ENCODE results near the gene AIF1. TPM values are rescaled to one million over a fixed set of nuclear protein-coding genes. Genes with fewer than 3 reads are reported as not detected.
"Not testable (repeated sequence)": the region's sequence is repeated elsewhere in the genome, so short reads cannot be mapped to it uniquely, and the experiment has no call there.

AIF1 gene
- polyA plus RNA-seq, 12 donors, result 12.8 to 39.9 (median 18.8) TPM; not detected in 1

GRCh38 chr6:31579119-31579505 lies 35.9 kb upstream of the AIF1 start:
- no peak for DNase-seq

- no peak for DNase-seq
Observed at GRCh38 chr6:31579546-31580437, 35.2 kb upstream of the AIF1 start.

GRCh38 chr6:31580438-31580740 lies 34.6 kb upstream of the AIF1 start:
- no peak for DNase-seq

GRCh38 chr6:31580807-31581433 lies 34.1 kb upstream of the AIF1 start:
- DNase-seq, result peak; percentile 84

GRCh38 chr6:31581434-31582229 lies 33.4 kb upstream of the AIF1 start:
- DNase-seq, result no peak

- no peak for DNase-seq
Observed at GRCh38 chr6:31582230-31582643, 32.8 kb upstream of the AIF1 start, which contains the start of gene LTB. TSS of gene LTB (minus strand) at chr6:31582424. CDS start at chr6:31582417, 7 bp downstream.

- DNase-seq, result no peak
Observed at GRCh38 chr6:31585491-31585890, 29.5 kb upstream of the AIF1 start.

- no peak for DNase-seq
Observed at GRCh38 chr6:31586008-31586407, 29.0 kb upstream of the AIF1 start, which contains the start of gene LST1. TSS of gene LST1 (plus strand) at chr6:31586277. CDS start at chr6:31587300, 1,023 bp downstream.

- DNase-seq, result no peak
Observed at GRCh38 chr6:31586599-31587281, 28.3 kb upstream of the AIF1 start.

- DNase-seq, result no peak
Observed at GRCh38 chr6:31587791-31588777, 26.9 kb upstream of the AIF1 start.

GRCh38 chr6:31588871-31589650 lies 26.0 kb upstream of the AIF1 start:
- no peak for DNase-seq

- not testable (repeated sequence) for DNase-seq
Observed at GRCh38 chr6:31590691-31591090, 24.3 kb upstream of the AIF1 start.

- DNase-seq, result no peak
Observed at GRCh38 chr6:31592396-31592771, 22.6 kb upstream of the AIF1 start.

GRCh38 chr6:31597006-31597405 lies 18.0 kb upstream of the AIF1 start:
- DNase-seq, result no peak

GRCh38 chr6:31607317-31607716 lies 7.7 kb upstream of the AIF1 start:
- no peak for DNase-seq

GRCh38 chr6:31609519-31610406 lies 5.3 kb upstream of the AIF1 start:
- no peak for DNase-seq

- DNase-seq, result no peak
Observed at GRCh38 chr6:31610968-31611367, 4.1 kb upstream of the AIF1 start.

- DNase-seq, result no peak
Observed at GRCh38 chr6:31614075-31614619, 887 bp upstream of the AIF1 start.
